ENCODE measurements around the gene RNGTT.
"Not testable (repeated sequence)": the region's sequence is repeated elsewhere in the genome, so short reads cannot be mapped to it uniquely, and the experiment has no call there.

The RNGTT gene

DNA sequence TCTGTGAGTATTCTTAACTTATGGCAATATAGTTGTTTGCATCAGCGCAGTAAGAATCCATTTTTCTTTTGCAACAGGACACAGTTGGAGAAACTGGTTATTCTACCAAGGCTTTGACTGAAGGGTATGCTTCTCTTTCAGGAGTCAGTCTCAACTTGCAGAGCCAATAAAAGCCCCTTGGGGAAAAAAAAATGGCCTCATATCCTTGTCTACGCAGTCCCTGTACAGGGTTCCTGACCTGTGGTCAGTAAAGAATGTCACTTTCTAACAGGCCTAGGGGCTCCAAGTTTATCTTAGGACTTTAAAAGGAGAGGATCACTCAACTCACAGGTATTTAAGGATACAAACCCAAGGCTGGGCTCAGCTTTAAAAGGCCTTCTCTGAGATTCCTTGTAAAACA is 6.9 kb upstream of the RNGTT start:
- no peak for DNase-seq (ENCODE audit: low read depth in 2 of 2)

DNA sequence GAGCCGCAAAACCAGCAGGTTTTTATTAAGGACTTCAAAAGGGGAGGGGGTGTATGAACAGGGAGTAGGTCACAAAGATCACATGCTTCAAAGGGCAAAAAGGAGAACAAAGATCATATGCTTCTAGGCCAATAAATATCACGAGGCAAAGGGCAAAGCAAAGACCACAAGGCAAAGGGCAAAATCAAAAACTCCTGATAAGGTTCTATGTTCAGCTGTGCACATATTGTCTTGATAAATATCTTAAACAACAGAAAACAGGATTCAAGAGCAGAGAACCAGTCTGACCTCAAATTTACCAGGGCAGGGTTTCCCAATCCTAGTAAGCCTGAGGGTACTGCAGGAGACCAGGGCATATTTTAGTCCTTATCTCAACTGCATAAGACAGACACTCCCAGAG is 5.8 kb upstream of the RNGTT start:
- not testable (repeated sequence) for DNase-seq (ENCODE audit: low read depth in 2 of 2)

DNA sequence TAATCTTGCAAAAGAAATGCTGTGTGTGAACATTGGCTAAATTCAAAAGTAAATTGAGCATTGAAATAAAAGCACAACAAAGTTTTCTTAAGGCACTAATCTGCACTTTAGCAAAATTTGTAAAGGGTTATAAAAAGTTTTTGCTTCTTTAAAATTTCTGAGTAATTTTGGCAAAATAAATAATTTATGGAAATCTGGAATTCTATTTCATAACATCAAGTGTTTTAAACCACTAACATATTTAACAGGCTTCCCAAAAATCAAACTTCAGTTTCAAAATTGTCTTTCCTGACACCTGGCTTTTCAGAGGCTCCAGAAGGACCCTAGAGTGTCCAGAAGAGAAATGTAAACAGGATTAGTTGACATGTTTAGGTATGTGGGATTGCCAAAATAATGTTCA is 4.5 kb upstream of the RNGTT start:
- DNase-seq (ENCODE audit: low read depth in 2 of 2) = no peak

DNA sequence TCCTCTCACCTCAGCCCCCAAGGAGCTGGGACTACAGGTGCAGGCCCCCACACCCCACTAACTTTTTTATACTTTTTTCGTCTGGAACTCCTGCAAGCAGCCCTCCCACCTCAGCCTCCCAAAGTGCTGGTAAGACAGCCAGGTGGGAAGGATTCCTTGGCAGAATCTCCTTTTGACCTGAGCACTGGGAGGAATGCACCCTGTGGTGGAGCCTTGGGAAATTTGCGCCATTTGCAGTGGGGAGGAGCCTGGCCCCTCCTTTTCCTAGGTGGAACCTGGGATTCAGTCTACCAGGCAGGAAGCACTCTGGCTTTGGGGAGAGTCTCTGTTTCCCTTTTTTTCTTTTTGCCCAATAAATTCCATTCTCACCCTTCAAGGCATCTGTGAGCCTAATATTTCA is 2.3 kb upstream of the RNGTT start:
- DNase-seq (ENCODE audit: low read depth in 2 of 2) = no peak

DNA sequence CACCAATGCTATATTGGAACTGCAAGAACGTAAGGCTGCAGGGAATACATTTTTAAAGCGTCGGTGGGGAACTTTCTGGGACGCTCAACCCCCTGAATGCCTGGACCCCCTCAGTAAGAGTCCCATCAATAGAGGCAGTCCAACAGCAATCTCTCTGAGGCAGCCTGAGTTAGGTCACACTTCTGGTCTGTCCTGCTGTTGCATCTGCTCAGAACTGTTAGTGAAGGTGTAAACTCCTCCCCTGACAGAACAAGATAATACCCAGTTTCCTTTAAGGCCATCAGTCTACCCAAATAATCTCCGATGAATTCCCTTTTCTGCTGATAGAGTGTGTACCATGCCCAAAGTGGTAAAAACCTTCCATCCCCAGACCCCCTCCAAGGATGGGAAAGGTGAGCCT is 1.1 kb upstream of the RNGTT start:
- DNase-seq (ENCODE audit: low read depth in 2 of 2) = no peak

DNA sequence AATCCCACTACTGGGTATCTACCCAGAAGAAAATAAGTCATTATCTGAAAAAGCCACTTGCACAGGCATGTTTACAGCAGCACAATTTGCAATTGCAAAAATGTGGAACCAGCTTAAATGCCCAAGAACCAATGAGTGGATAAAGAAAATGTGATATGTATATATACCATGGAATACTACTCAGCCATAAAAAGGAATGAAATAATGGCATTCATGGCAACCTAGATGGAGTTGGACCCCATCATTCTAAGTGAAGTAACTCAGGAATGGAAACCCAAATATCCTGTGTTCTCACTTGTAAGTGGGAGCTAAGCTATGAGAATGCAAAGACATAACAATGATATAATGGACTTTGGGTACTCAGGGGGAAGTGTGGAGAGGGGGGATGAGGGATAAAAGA is 4.6 kb downstream of the RNGTT start:
- no peak for DNase-seq (ENCODE audit: low read depth in 2 of 2)

DNA sequence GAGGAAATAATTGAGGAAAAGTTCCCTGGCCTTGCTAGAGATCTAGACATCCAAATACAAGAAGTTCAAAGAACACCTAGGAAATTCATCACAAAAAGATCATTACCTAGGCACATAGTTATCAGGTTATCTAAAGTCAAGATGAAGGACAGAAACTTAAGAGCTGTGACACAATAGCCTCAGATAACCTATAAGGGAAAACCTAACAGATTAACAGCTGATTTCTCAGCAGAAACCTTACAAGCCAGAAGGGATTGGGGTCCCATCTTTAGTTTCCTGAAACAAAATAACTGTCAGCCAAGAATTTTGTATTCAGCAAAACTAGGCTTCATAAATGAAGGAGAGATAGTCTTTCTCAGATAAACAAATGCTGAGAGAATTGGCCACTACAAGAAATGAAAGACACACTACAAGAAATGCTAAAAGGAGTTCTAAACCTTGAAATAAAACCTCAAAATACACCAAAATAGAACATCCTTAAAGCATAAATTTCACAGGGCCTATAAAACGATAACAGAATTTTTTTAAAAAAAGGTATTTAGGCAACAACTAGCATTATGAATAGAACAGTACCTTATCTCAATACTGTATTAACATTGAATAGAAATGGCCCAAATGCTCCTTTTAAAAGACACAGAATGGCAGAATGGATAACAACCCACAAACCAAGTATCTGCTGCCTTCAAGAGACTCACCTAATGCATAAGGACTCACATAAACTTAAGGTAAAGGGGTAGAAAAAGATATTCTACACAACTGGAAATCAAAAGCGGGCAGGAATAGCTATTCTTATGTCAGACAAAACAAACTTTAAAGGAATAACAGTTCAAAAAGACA is 9.7 kb downstream of the RNGTT start:
- no peak for DNase-seq (ENCODE audit: low read depth in 2 of 2)

DNA sequence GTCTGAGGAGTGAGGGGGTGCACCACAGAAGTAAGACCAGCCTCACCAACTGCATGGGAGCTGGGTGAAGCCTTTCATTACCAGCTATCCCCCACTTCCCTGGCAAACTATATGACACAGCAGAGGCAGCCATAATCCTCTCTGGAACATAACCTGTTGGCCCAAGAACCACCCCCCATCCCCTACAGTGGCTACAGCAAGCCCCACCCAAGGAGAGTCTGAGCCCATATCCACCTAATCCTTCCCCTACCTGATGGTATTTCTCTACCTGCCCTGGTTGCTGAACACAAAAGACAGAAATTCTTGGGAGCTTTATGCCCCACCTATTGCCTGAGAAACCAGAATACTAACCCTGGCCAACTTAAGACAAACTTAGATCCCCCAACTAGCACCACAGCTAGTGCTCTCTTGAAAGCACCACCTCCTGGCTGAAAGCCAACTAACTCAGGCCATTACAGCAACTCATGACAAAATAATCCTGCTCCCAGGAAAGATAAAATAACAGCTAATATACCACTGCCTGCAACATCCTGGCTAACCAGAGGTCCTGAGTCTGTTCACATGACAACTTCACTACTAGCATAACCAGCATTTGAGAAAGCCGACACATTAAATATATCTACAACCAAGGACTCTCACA is 11.2 kb downstream of the RNGTT start:
- DNase-seq (ENCODE audit: low read depth in 2 of 2) = no peak

DNA sequence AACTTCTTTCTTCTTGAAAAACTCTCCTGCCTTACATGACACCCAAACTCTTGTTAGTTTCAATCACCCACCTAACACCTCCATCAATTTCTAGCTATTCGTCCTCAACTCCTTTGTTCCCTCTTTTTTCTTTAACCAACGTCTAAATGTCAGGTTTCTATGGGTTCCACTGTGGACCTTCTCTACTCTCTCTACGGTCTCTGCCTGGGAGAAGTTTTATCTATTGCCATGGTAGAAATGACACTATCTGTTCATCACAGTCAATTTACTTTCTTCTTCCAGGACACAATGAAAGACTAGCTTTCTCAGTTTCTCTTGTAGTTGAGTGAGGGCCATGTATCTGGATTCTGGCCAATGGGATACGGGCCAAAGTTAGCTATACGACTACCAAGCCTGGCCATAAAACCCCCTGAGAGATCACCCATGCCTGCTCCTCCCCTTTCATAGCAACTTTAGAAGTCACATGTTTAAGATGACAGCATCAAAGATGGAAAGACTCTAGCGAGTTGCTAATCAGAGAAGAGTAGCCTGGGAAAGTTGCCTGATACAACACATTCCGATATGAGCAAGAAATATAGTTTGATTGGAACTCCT is 17.9 kb downstream of the RNGTT start:
- no peak for DNase-seq (ENCODE audit: low read depth in 2 of 2)

DNA sequence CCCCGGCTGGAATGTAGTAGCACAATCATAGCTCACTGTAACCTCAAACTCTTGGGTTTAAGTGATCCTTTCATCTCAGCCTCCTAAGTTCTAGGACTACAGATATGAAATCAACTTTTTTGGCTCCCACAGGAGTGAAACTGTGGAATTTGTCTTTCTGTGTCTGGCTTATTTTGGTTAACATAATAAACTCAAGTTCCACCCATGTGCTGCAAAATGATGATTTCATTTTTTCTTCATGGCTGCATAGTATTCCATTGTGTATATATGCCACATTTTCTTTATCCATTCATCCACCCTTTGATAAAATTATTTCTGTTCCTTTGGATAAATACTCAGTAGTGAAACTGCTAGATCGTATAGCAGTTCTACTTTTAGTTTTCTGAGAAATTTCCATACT is 29.9 kb downstream of the RNGTT start:
- no peak for DNase-seq (ENCODE audit: low read depth in 2 of 2)

DNA sequence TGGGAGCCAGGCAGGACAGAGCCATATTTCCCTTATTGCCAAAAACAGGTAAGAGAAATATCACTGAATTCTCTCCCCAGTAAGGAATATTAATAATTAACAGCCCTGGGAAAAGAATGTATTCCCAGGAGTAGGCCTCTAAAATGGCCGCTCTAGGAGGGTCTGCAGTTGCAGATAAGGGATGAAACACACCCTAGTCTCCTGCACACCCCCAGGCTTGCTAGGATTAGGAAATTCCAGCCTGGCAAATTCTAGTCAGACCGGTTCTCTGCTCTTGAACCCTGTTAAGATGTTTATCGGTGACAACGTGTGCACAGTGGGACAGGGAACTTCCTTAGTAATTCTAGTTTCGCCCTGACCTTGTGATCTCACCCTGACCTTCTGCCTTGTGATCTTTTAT is 31.4 kb downstream of the RNGTT start:
- not testable (repeated sequence) for DNase-seq (ENCODE audit: low read depth in 2 of 2)

DNA sequence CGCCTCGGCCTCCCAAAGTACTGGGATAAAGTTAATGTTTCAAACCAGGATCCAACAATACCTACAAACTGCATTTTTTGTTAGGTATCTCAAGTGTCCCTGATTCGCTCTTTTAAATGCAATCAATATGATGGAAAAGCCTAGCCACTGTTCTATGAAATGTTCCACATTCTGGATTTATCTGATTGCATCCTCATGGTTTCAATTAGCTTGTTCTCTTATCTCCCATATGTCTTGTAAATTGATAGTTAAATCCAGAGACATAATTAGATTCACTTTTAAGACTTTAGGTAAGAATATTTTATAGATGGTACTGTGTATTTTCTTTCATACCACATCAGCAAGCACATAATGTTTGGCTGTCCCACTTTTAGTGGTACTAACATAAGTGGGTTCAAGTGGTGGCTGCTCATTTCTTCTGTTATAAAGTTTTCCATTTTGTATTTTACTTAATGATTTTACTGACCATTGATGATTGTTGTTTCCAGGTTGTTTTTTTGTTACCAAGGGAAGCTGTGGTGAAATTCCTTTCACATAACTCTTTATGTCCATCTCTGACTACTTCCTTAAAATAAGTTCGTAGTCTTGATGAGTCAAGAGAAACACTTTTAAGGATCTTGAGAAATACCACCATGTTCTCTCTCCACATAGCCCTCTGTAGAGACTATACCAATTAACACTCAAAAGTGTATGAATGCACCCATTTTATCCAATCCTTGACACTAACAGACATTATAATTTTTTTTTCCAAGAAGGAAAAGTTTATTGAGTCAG is 40.5 kb downstream of the RNGTT start:
- DNase-seq (ENCODE audit: low read depth in 2 of 2) = no peak

DNA sequence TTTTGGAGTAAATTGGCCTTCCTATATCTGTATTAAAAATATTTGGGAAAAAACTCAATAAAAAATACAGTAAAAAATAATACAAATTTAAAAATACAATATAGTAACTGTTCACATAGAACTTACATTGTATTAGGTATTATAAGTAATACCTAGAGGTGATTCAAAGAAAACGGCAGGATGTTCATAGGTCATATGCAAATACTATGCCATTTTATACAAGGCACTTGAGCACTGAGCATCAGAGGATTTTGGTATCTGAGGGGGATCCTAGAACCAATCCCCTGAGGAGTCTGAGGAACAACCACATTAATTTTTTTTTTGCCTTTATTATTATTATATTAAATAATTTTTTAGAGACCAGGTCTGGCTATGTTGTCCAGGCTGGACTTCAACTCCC is 41.7 kb downstream of the RNGTT start:
- no peak for DNase-seq (ENCODE audit: low read depth in 2 of 2)

DNA sequence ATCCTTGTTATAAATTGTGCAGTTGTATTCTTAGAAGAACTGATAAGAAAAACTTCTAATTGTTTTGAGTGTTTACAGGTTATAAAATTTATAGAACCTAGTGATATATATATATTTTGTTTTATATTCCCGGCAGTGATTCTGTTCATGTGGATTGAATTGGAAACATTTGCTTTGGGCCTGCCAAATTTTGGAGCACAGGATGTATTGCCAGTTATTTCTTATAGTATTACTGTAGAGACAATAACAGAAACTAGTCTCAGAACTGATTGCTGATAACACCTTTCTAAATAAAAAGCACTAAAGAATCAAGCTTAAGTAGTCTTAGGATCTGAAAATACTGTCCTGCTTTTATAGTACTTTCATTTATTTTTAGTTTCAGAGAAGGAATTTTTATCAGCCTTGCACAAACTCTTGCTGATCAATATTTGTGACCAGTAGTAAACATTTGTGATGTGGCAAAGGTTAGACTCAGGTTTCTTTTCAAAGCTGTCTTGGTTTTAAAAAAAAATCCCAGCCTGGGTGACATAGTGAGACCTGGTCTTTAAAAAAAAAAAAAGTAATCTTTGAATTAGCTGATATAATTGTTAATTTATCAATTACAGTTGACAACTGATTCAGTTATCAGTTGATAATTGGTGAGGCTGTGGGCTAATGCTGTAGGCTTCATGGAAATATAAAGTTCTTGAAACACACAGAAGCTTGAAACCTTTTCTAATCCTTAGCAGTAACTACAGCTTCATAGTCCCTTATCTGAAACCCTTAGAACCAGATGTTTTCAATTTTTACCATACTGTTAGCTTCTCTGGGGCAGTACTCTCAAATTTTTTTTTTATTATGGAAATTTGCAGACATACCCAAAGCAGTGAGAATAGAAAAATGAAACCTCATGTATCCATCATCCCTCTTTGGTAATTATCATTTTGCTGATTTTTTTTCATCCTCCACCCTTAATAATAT is 42.4 kb downstream of the RNGTT start:
- DNase-seq (ENCODE audit: low read depth in 2 of 2) = no peak

DNA sequence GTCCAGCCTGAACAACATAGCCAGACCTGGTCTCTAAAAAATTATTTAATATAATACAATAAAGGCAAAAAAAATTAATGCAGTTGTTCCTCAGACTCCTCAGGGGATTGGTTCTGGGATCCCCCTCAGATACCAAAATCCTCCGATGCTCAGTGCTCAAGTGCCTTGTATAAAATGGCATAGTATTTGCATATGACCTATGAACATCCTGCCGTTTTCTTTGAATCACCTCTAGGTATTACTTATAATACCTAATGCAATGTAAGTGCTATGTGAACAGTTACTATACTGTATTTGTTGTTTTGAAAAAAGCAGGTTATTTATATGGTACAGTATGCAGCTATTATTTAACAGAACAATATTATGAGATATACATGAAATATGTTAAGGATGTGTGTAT is 43.3 kb downstream of the RNGTT start:
- DNase-seq (ENCODE audit: low read depth in 2 of 2) = no peak

DNA sequence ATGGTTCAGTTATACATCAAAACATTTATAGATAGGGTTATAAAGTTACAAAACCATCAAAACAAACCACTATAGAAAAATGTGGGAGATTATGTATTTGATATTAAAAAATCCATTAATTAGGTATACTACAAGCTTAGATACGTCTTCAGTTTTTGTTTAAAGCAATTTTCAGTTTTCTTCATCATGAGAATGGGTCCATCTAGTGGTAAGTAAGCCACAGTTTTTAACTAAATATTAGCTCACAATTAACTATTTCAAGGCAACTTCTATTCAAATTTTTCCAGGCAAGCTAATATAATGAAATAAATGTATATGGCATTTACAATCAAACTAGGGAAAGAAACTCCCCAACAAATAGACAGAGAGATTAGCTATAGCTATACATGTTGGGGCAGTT is 44.4 kb downstream of the RNGTT start:
- DNase-seq (ENCODE audit: low read depth in 2 of 2) = no peak

DNA sequence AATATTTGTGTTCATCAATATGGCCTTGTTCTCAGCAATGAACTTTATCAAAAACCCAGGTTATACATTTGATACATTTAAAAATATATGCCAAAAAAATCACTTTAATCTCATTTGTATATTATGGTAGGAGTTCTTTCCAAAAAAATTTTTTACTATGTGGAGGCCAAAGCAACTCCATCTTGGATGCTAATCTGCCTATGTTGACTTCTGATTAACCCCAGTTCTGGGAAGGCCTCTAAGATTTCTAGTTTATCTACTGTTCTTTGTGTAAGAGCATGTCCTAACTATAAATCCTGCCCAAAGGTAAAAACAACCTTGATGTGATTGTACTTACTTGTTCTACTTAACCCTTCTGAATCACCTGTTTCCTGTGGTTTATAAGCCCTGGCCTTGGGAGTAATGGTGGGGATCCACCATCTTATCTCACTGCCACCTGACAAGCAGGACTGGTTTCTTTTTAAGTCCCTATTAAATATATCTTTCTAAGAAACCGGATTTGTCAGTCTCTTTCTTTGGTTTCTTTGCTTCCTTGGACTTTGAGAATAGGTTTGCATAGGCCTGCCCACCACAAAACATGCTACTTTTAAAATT is 46.7 kb downstream of the RNGTT start:
- no peak for DNase-seq (ENCODE audit: low read depth in 2 of 2)

DNA sequence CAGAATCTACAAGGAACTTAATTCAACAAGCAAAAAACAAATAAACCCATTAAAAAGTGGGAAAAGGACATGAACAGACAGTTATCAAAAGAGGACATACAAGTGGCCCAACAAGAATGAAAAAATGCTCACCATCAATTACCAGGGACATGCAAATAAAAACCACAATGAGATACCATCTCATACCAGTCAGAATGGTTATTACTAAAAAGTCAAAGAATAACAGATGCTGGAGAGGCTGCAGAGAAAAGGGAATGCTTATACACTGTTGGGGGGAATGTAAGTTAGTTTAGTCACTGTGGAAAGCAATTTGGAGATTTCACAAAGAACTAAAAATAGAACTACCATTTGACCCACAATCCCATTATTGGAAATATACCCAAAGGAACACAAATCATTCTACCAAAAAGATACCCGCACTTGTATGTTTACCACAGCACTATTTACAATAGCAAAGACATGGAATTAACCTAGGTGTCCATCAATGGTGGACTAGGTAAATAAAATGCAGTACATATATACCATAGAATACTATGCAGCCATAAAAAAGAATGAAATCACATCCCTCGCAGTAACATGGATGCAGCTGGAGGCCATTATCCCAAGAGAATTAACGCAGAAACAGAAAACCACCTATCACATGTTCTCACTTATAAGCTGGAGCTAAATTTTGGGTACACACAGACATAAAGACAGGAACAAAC is 48.4 kb downstream of the RNGTT start:
- no peak for DNase-seq (ENCODE audit: low read depth in 2 of 2)

DNA sequence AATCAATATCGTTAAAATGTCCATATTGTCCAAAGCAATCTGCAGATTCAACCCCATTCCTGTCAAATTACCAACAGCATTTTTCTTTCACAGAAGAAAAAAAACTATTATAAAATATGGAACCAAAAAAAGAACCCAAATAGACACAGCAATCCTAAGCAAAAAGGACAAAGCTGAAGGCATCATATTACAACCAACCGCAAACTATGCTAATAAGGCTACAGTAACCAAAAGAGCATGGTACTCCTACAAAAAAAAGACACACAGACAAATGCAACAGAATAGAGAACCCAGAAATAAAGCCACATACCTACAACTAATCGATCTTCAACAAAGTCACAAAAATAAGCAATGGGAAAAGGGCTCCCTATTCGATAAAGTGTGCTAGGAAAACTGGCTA is 49.2 kb downstream of the RNGTT start:
- DNase-seq (ENCODE audit: low read depth in 2 of 2) = no peak

DNA sequence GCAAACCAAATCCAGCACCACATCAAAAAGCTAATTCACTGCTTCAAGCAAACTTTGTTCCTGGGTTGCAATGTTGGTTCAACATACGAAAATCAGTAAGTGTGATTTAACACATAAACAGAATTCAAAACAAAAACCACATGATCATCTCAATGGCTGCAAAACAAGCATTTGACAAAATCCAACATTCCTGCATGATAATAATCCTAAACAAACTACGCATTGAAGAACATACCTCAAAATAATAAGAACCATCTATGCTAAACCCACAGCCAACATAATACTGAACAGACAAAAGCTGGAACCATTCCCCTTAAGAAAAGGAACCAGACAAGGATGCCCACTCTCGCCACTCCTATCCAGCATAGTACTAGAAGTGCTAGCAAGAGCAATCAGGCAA is 49.9 kb downstream of the RNGTT start:
- no peak for DNase-seq (ENCODE audit: low read depth in 2 of 2)
